Gastroesophageal sphincter (tissue), 3 donors: ENCODE results near the gene INSM1.

Source experiments
- CTCF ChIP-seq, 4 experiments: fragments of 200-600 bp in 2 of 4; fragments of 450-650 bp in 2 of 4; sonication (generic) in 1 of 4; IDR thresholded peaks; one replicate each; pipeline ENCODE4 v1.5.1; 2017 to 2019; ENCODE audit warnings: antibody characterized with exemption in 4 of 4, mild to moderate bottlenecking in 2 of 4, moderate library complexity in 2 of 4
- EP300 ChIP-seq: sonication (generic); formaldehyde crosslinking; IDR thresholded peaks from one replicate; pipeline ENCODE4 v1.6.1; 2017; ENCODE audit warnings: antibody characterized with exemption, mild to moderate bottlenecking
- POLR2A ChIP-seq, 2 donors: fragments of 450-650 bp; IDR thresholded peaks; one replicate each; pipeline ENCODE4 v1.6.1; 2017; ENCODE audit warnings: antibody characterized with exemption in 2 of 2, mild to moderate bottlenecking in 2 of 2, moderate library complexity in 1 of 2

DNA sequence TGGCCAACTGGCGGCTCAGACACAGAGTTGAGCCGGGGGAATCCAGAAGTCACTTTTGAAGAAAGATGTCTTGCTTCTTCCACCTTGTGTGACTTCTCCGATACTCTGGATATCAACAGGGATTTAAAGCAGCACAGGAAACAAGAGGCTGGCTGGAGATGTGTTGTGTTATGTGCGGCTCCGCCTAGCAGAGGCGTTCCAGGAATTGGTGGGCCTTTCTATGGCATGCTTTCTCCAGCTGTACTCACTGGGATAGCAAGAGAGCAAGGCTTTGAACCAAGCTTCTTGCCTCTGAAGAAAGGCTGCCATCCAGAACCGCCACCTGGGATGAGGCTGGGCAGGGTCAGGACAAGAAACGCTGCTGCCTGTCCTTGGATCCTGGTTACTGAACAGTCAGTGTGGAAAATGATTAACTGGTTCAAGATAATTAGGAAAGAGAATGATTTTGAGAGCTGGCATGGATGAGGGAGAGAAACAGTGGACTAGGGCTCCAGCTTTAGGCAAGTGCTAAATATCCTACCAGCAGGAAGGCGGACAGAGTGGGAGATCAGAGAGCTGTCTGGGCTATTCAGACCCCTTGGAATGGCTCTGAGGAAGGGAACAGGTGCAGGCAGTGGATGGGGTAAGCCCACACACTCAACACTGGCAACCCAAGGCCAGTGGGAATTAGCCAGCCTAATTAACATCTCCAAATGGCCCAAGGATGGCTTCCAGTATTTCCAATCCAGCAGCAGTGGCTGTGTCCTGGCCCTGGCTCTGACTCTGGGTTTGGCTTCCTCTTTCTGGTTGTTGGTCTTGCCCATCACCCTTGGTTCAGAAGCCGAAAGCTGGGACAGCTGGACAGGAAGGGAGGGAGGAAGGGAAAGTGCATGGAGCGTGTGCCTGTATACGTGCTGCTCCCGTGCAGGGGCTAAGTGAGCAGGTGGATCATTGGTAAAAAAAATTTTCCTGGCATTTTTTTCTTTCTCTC is 31.9 kb downstream of the INSM1 start:
- no peak for TF ChIP-seq CTCF (IDR thresholded peaks at IDR 0.05)
- no peak for TF ChIP-seq POLR2A (IDR thresholded peaks at IDR 0.05)
- TF ChIP-seq EP300, result no peak
